OCI-LY1 (cell line): ENCODE measurements around the gene OAF.

Source experiments
- H2AFZ ChIP-seq: fragments of 200-600 bp; sonication (generic), shearing (Covaris generic); 2 replicates; pipeline ENCODE4 v1.6.0; 2014; ENCODE audit warnings: antibody characterized with exemption, mild to moderate bottlenecking, low read length
- H3F3A ChIP-seq: fragments of 200-600 bp; sonication (generic), shearing (Covaris generic); 2 replicates; pipeline ENCODE4 v1.6.0; 2014; ENCODE audit warnings: mild to moderate bottlenecking, antibody characterized with exemption, low read length, moderate library complexity; ENCODE audit not compliant: insufficient read depth
- H3K27ac ChIP-seq: fragments of 200-600 bp; sonication (generic); 2 replicates; pipeline ENCODE4 v1.5.1; 2014; ENCODE audit warnings: low read length, mixed run types, mild to moderate bottlenecking, low read depth; ENCODE audit not compliant: poor library complexity, severe bottlenecking
- H3K27me3 ChIP-seq: fragments of 200-600 bp; sonication (generic); 2 replicates; pipeline ENCODE4 v1.6.0; 2014; ENCODE audit warnings: antibody characterized with exemption, mild to moderate bottlenecking, low read length, moderate library complexity; ENCODE audit not compliant: insufficient read depth
- H3K36me3 ChIP-seq: fragments of 200-600 bp; sonication (generic); 2 replicates; pipeline ENCODE4 v1.6.1; 2014; ENCODE audit warnings: mild to moderate bottlenecking, antibody characterized with exemption, low read length, moderate library complexity, mixed read lengths; ENCODE audit not compliant: insufficient read depth
- H3K4me1 ChIP-seq: fragments of 200-600 bp; sonication (generic); 2 replicates; pipeline ENCODE4 v1.5.1; 2014; ENCODE audit warnings: mild to moderate bottlenecking, low read length, moderate library complexity; ENCODE audit not compliant: insufficient read depth, severe bottlenecking
- H3K4me2 ChIP-seq: fragments of 200-600 bp; sonication (generic), shearing (Covaris generic); 2 replicates; pipeline ENCODE4 v1.6.1; 2014; ENCODE audit warnings: low read length
- H3K4me3 ChIP-seq: fragments of 200-600 bp; sonication (generic); 2 replicates; pipeline ENCODE4 v1.5.1; 2014; ENCODE audit warnings: low read length, low read depth, mild to moderate bottlenecking, mixed read lengths; ENCODE audit not compliant: poor library complexity, severe bottlenecking
- H3K79me2 ChIP-seq: fragments of 200-600 bp; shearing (Covaris generic); 2 replicates; pipeline ENCODE4 v1.6.1; 2016; ENCODE audit warnings: mixed run types, low read length, mixed read lengths; ENCODE audit not compliant: insufficient read depth
- H3K9ac ChIP-seq: fragments of 200-600 bp; sonication (generic), shearing (Covaris generic); 2 replicates; pipeline ENCODE4 v1.6.1; 2014; ENCODE audit warnings: mild to moderate bottlenecking, low read length, mixed read lengths
- H3K9me2 ChIP-seq: fragments of 200-600 bp; sonication (generic), shearing (Covaris generic); 2 replicates; pipeline ENCODE4 v1.6.1; 2014; ENCODE audit warnings: low read depth, mild to moderate bottlenecking, low read length, mixed read lengths
- H3K9me3 ChIP-seq: fragments of 200-600 bp; shearing (Covaris generic); 2 replicates; pipeline ENCODE4 v1.6.1; 2014; ENCODE audit warnings: low read length, mixed read lengths
- H4K20me1 ChIP-seq: fragments of 200-600 bp; sonication (generic), shearing (Covaris generic); 2 replicates; pipeline ENCODE4 v1.6.0; 2016; ENCODE audit warnings: mild to moderate bottlenecking, low read length; ENCODE audit not compliant: insufficient read depth
- EZH2 ChIP-seq: fragments of 200-600 bp; sonication (generic), shearing (Covaris generic); IDR thresholded peaks from 2 replicates; pipeline ENCODE4 v1.8.0; 2017; ENCODE audit warnings: borderline replicate concordance, mixed run types, mild to moderate bottlenecking, antibody characterized with exemption, low read length, moderate library complexity, mixed read lengths
- TF ChIP-seq, protein P1 (sequence below): fragments of 200-600 bp; sonication (generic), shearing (Covaris generic); IDR thresholded peaks from 2 replicates; pipeline ENCODE4 v1.5.1; 2017; ENCODE audit warnings: mild to moderate bottlenecking, antibody characterized with exemption, low read length, moderate library complexity, mixed read lengths

Gene OAF

GRCh38 chr11:120256779-120257178 lies 45.9 kb downstream of the OAF start:
- H3K9me2 ChIP-seq, result no peaks in the 10 kb centered on the region
- H3K4me3 ChIP-seq, result no peak overlapping the region
- no peaks in the 10 kb centered on the region for H3K9me3 ChIP-seq
- H3K79me2 ChIP-seq, result no peaks in the 10 kb centered on the region
- TF ChIP-seq, protein P1, sequence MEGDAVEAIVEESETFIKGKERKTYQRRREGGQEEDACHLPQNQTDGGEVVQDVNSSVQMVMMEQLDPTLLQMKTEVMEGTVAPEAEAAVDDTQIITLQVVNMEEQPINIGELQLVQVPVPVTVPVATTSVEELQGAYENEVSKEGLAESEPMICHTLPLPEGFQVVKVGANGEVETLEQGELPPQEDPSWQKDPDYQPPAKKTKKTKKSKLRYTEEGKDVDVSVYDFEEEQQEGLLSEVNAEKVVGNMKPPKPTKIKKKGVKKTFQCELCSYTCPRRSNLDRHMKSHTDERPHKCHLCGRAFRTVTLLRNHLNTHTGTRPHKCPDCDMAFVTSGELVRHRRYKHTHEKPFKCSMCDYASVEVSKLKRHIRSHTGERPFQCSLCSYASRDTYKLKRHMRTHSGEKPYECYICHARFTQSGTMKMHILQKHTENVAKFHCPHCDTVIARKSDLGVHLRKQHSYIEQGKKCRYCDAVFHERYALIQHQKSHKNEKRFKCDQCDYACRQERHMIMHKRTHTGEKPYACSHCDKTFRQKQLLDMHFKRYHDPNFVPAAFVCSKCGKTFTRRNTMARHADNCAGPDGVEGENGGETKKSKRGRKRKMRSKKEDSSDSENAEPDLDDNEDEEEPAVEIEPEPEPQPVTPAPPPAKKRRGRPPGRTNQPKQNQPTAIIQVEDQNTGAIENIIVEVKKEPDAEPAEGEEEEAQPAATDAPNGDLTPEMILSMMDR, result no peak
- TF ChIP-seq EZH2, result no peak
- no peaks in the 10 kb centered on the region for H3F3A ChIP-seq
- no peak overlapping the region for H2AFZ ChIP-seq
- peaks cover 8% of the 10 kb centered on the region for H3K4me1 ChIP-seq
- H3K27me3 ChIP-seq, result no peaks in the 10 kb centered on the region
- no peaks in the 10 kb centered on the region for H3K36me3 ChIP-seq
- H3K27ac ChIP-seq, result no peak overlapping the region
- H3K4me2 ChIP-seq, result no peak overlapping the region
- no peaks in the 10 kb centered on the region for H4K20me1 ChIP-seq
- H3K9ac ChIP-seq, result no peak overlapping the region

GRCh38 chr11:120257346-120257745 lies 46.5 kb downstream of the OAF start:
- no peak overlapping the region for H3K4me3 ChIP-seq
- peaks cover 8% of the 10 kb centered on the region for H3K4me1 ChIP-seq
- no peak overlapping the region for H3K4me2 ChIP-seq
- H3K36me3 ChIP-seq, result no peaks in the 10 kb centered on the region
- no peaks in the 10 kb centered on the region for H3K27me3 ChIP-seq
- H3K9ac ChIP-seq, result no peak overlapping the region
- no peaks in the 10 kb centered on the region for H3K79me2 ChIP-seq
- H4K20me1 ChIP-seq, result no peaks in the 10 kb centered on the region
- H3K9me3 ChIP-seq, result no peaks in the 10 kb centered on the region
- no peaks in the 10 kb centered on the region for H3F3A ChIP-seq
- TF ChIP-seq, protein P1, result no peak
- TF ChIP-seq EZH2, result no peak
- H3K9me2 ChIP-seq, result no peaks in the 10 kb centered on the region
- no peak overlapping the region for H2AFZ ChIP-seq
- H3K27ac ChIP-seq, result no peak overlapping the region

DNA sequence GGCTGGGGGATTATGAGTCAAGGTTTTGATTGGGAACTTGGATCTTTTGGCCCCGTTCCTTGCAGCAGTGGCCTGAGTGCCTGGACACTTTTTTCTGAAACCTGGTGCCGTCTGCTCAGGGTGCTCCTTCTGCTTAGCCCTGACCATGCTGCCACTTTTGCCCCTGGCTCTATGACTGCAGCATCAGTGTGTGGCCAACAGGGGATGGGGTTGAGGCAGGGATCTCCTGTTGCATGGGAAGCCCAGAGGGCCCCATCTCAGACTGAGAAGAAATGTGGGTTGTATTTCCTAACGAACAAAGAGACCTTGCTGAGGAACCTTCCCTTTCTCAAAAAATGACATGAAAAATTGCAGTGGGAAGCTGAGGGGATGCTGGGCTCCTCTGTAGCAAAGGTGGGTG lies 47.8 kb downstream of the OAF start:
- H4K20me1 ChIP-seq, result no peaks in the 10 kb centered on the region
- H3K9me2 ChIP-seq, result no peaks in the 10 kb centered on the region
- H3F3A ChIP-seq, result no peaks in the 10 kb centered on the region
- no peak overlapping the region for H3K27ac ChIP-seq
- no peaks in the 10 kb centered on the region for H3K9me3 ChIP-seq
- peaks cover 8% of the 10 kb centered on the region for H3K4me1 ChIP-seq
- H3K36me3 ChIP-seq, result no peaks in the 10 kb centered on the region
- no peak overlapping the region for H2AFZ ChIP-seq
- no peak overlapping the region for H3K4me2 ChIP-seq
- no peak for TF ChIP-seq EZH2
- TF ChIP-seq, protein P1, result no peak
- no peak overlapping the region for H3K9ac ChIP-seq
- no peaks in the 10 kb centered on the region for H3K27me3 ChIP-seq
- no peaks in the 10 kb centered on the region for H3K79me2 ChIP-seq
- no peak overlapping the region for H3K4me3 ChIP-seq
